ENCODE results near the gene TCF7L1. TPM values are rescaled to one million over a fixed set of nuclear protein-coding genes. Genes with fewer than 3 reads are reported as not detected.

Gene TCF7L1
- total RNA-seq, 2 experiments from 2014 or later = not detected

DNA sequence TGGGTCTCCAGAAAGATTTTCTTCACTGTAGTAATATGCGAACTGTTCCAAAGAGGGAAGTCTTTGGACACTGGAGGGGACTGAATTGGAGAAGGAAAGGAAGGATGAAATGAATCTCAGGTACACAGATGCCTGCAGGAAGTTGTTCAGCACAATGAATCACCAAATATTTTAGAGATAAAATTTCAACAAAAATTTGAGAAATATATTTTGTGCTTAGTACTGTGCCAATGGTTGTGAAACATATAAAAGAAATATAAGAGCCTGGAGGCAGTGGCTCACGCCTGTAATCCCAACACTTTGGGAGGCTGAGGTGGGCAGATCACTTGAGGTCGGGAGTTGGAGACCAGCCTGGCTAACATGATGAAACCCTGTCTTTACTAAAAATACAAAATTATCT, 224.5 kb downstream of the TCF7L1 start:
- H3K4me1 ChIP-seq (ENCODE audit: insufficient read depth, low read length, poor library complexity, severe bottlenecking) = peaks cover 18% of the 10 kb centered on the region
- H3K79me2 ChIP-seq (ENCODE audit: insufficient read depth, low read depth, low read length) = peaks cover 12% of the 10 kb centered on the region; the same call in 1 of the 2 replicates
- intact Hi-C loops (cut with micrococcal nuclease; ENCODE audit: unreplicated experiment) = no loop called here
- no peak for DNase-seq (ENCODE audit: low spot score)
- no peak overlapping the region for H3K27ac ChIP-seq (ENCODE audit: low read depth, low read length, poor library complexity, severe bottlenecking)
- peaks cover 31% of the 10 kb centered on the region for H3K36me3 ChIP-seq (ENCODE audit: insufficient read depth, low read length)
- H3K9me3 ChIP-seq (ENCODE audit: low read length) = no peaks in the 10 kb centered on the region
- no peak overlapping the region for H3K4me3 ChIP-seq (ENCODE audit: low read depth, low read length, poor library complexity, severe bottlenecking)
- BruUV-seq (replicated peaks) = no TSS peak
- no peaks in the 10 kb centered on the region for H4K20me1 ChIP-seq (ENCODE audit: insufficient read depth, low read length)
- H3K9me2 ChIP-seq (ENCODE audit: insufficient read depth, low read length) = no peaks in the 10 kb centered on the region
- no peak overlapping the region for H2AFZ ChIP-seq (ENCODE audit: low read length)
- 0 out of 2 replicates have a peak overlapping the region, but pooled peaks have one; percentile 11 for H3K4me2 ChIP-seq (ENCODE audit: low read length)
- TF ChIP-seq EZH2phosphoT487 (IDR thresholded peaks at IDR 0.05; ENCODE audit: borderline replicate concordance, low read depth, low read length) = no peak
- TF ChIP-seq, protein P1, sequence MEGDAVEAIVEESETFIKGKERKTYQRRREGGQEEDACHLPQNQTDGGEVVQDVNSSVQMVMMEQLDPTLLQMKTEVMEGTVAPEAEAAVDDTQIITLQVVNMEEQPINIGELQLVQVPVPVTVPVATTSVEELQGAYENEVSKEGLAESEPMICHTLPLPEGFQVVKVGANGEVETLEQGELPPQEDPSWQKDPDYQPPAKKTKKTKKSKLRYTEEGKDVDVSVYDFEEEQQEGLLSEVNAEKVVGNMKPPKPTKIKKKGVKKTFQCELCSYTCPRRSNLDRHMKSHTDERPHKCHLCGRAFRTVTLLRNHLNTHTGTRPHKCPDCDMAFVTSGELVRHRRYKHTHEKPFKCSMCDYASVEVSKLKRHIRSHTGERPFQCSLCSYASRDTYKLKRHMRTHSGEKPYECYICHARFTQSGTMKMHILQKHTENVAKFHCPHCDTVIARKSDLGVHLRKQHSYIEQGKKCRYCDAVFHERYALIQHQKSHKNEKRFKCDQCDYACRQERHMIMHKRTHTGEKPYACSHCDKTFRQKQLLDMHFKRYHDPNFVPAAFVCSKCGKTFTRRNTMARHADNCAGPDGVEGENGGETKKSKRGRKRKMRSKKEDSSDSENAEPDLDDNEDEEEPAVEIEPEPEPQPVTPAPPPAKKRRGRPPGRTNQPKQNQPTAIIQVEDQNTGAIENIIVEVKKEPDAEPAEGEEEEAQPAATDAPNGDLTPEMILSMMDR (conservative IDR thresholded peaks at IDR 0.05; ENCODE audit: low read length) = no peak
- ChIA-PET POLR2A (no interaction called here), CTCF (ENCODE audit: unreplicated experiment) (interaction anchor here (0.6 kb wide), 1 partner anchor 280 kb away, joined by 3 read pairs; no protein-coding TSS in a partner anchor)

Small RNA genes within 50 kb of the gene (small RNA-seq; reads per million reads assigned to genes)
- gene AC093162.1 = not detected
- gene RF00019 = not detected
- gene RNU6-674P = not detected

Other genes starting within 250 kb of the TCF7L1 start
- gene TMSB10, start 227.7 kb upstream of the TCF7L1 start, total RNA-seq (2014; rRNA removed; shearing (Covaris generic)) = 1,901 and 3,039 TPM in 2 replicates
- 869 and 903 TPM in 2 replicates for gene TMSB10, start 227.7 kb upstream of the TCF7L1 start, total RNA-seq (2022)
- 42.2 and 63.0 TPM in 2 replicates for gene KCMF1, start 162.2 kb upstream of the TCF7L1 start, total RNA-seq (2014; rRNA removed; shearing (Covaris generic))
- gene KCMF1, start 162.2 kb upstream of the TCF7L1 start, total RNA-seq (2022) = 95.1 and 108 TPM in 2 replicates
- gene TGOLN2, start 194.6 kb downstream of the TCF7L1 start, total RNA-seq (2014; rRNA removed; shearing (Covaris generic)) = 74.4 and 78.6 TPM in 2 replicates
- gene TGOLN2, start 194.6 kb downstream of the TCF7L1 start, total RNA-seq (2022) = 76.9 and 86.6 TPM in 2 replicates
- 5.9 and 14.1 TPM in 2 replicates for gene RETSAT, start 221.1 kb downstream of the TCF7L1 start, total RNA-seq (2014; rRNA removed; shearing (Covaris generic))
- 19.2 and 19.9 TPM in 2 replicates for gene RETSAT, start 221.1 kb downstream of the TCF7L1 start, total RNA-seq (2022)
- gene ELMOD3, start 221.4 kb downstream of the TCF7L1 start, total RNA-seq (2014; rRNA removed; shearing (Covaris generic)) = 12.0 and 22.1 TPM in 2 replicates
- gene ELMOD3, start 221.4 kb downstream of the TCF7L1 start, total RNA-seq (2022) = 18.5 and 21.8 TPM in 2 replicates

All from OCI-LY7 (cell line).